SJCRH30 (cell line): ENCODE measurements around the gene CT45A1. TPM values are rescaled to one million over a fixed set of nuclear protein-coding genes. Genes with fewer than 3 reads are reported as not detected.
A peak's percentile ranks its signal among the peaks of the same experiment; 100 is the strongest.
"Not testable (repeated sequence)": the region's sequence is repeated elsewhere in the genome, so short reads cannot be mapped to it uniquely, and the experiment has no call there.

Source experiments
- DNase-seq, 2 experiments: peaks; one replicate each; pipeline ENCODE4 v3.0.0-alpha.2; 2015 to 2020
- H3K27ac ChIP-seq: fragments of 250-450 bp; sonication (Bioruptor Pico); 2 replicates; pipeline ENCODE4 v1.5.1; 2020; ENCODE audit warnings: mild to moderate bottlenecking, moderate library complexity
- H3K27me3 ChIP-seq: fragments of 250-450 bp; sonication (Bioruptor Pico); 2 replicates; pipeline ENCODE4 v1.5.1; 2020; ENCODE audit warnings: mild to moderate bottlenecking, moderate library complexity
- H3K36me3 ChIP-seq: fragments of 250-450 bp; sonication (Bioruptor Pico); 2 replicates; pipeline ENCODE4 v1.5.1; 2020; ENCODE audit warnings: mild to moderate bottlenecking, moderate library complexity
- H3K4me1 ChIP-seq: fragments of 250-450 bp; sonication (Bioruptor Pico); 2 replicates; pipeline ENCODE4 v1.5.1; 2020; ENCODE audit warnings: mild to moderate bottlenecking, moderate library complexity
- H3K4me3 ChIP-seq: fragments of 250-450 bp; sonication (Bioruptor Pico); 2 replicates; pipeline ENCODE4 v1.5.1; 2020; ENCODE audit warnings: mild to moderate bottlenecking, moderate library complexity
- H3K9me3 ChIP-seq: fragments of 250-450 bp; sonication (Bioruptor Pico); replicated peaks from 2 replicates; pipeline ENCODE4 v1.5.1; 2020; ENCODE audit warnings: mild to moderate bottlenecking, moderate library complexity
- total RNA-seq: library from RNA; depleted of rRNA; stranded (reverse); fragments of >200 nt; shearing (Covaris generic); gene quantifications from 2 replicates; pipeline ENCODE4 v1.2.3, GENCODE V29; 2014; rRNA removed

Gene CT45A1
- total RNA-seq = not detected in 2 replicates

- not testable (repeated sequence) for H3K4me3 ChIP-seq, H3K27me3 ChIP-seq, H3K36me3 ChIP-seq, H3K27ac ChIP-seq, H3K9me3 ChIP-seq, H3K4me1 ChIP-seq
- DNase-seq = peak; percentile 9 to 37
Observed at GRCh38 chrX:135713183-135713689, at the start of gene CT45A1. TSS of gene CT45A1 (plus strand) at chrX:135713639. CDS start at chrX:135718941, 5,302 bp downstream.

GRCh38 chrX:135672979-135673378 is 40.5 kb upstream of the CT45A1 start:
- H3K4me1 ChIP-seq = peaks cover 13% of the 10 kb centered on the region
- not testable (repeated sequence) for H3K27me3 ChIP-seq, H3K4me3 ChIP-seq, H3K9me3 ChIP-seq, H3K27ac ChIP-seq, H3K36me3 ChIP-seq, DNase-seq

GRCh38 chrX:135688137-135688536 is 25.3 kb upstream of the CT45A1 start:
- Histone ChIP-seq H3K27ac (no peak overlapping the region), H3K9me3 (no peaks in the 10 kb centered on the region), H3K4me1 (no peaks in the 10 kb centered on the region), H3K4me3 (no peak overlapping the region), H3K36me3 (no peaks in the 10 kb centered on the region), H3K27me3 (no peaks in the 10 kb centered on the region)
- DNase-seq = no peak

- Histone ChIP-seq H3K4me3 (no peak overlapping the region), H3K4me1 (no peaks in the 10 kb centered on the region), H3K27ac (no peak overlapping the region), H3K36me3 (no peaks in the 10 kb centered on the region), H3K9me3 (no peaks in the 10 kb centered on the region), H3K27me3 (no peaks in the 10 kb centered on the region)
- no peak for DNase-seq
Observed at GRCh38 chrX:135695471-135695870, 18.0 kb upstream of the CT45A1 start.

GRCh38 chrX:135697601-135698000 is 15.8 kb upstream of the CT45A1 start:
- Histone ChIP-seq H3K27ac (no peak overlapping the region), H3K27me3 (no peaks in the 10 kb centered on the region), H3K4me1 (no peaks in the 10 kb centered on the region), H3K4me3 (no peak overlapping the region), H3K9me3 (no peaks in the 10 kb centered on the region), H3K36me3 (no peaks in the 10 kb centered on the region)
- DNase-seq = peak in 1 of 2 experiments; percentile 22

GRCh38 chrX:135698924-135699323 is 14.5 kb upstream of the CT45A1 start:
- Histone ChIP-seq H3K36me3 (no peaks in the 10 kb centered on the region), H3K27ac (no peak overlapping the region), H3K4me3 (no peak overlapping the region), H3K4me1 (no peaks in the 10 kb centered on the region), H3K9me3 (no peaks in the 10 kb centered on the region), H3K27me3 (no peaks in the 10 kb centered on the region)
- DNase-seq = no peak

- Histone ChIP-seq H3K27ac (no peak overlapping the region), H3K9me3 (no peaks in the 10 kb centered on the region), H3K27me3 (no peaks in the 10 kb centered on the region), H3K4me1 (no peaks in the 10 kb centered on the region), H3K4me3 (no peak overlapping the region), H3K36me3 (no peaks in the 10 kb centered on the region)
- peak; percentile 65 to 76 for DNase-seq
Observed at GRCh38 chrX:135707880-135708279, 5.6 kb upstream of the CT45A1 start.

- Histone ChIP-seq H3K27me3 (no peaks in the 10 kb centered on the region), H3K4me1 (no peaks in the 10 kb centered on the region), H3K27ac (no peak overlapping the region), H3K4me3 (no peak overlapping the region), H3K9me3 (no peaks in the 10 kb centered on the region), H3K36me3 (no peaks in the 10 kb centered on the region)
- DNase-seq = no peak
Observed at GRCh38 chrX:135713795-135714194, 356 bp downstream of the CT45A1 start.

GRCh38 chrX:135734666-135735065 is 21.2 kb downstream of the CT45A1 start:
- not testable (repeated sequence) for H3K27ac ChIP-seq, H3K4me3 ChIP-seq, H3K9me3 ChIP-seq, H3K36me3 ChIP-seq, DNase-seq, H3K4me1 ChIP-seq, H3K27me3 ChIP-seq

GRCh38 chrX:135737366-135738071 is 24.1 kb downstream of the CT45A1 start:
- Histone ChIP-seq H3K36me3 (no peaks in the 10 kb centered on the region), H3K4me1 (no peaks in the 10 kb centered on the region), H3K9me3 (no peaks in the 10 kb centered on the region), H3K27ac (no peak overlapping the region), H3K27me3 (no peaks in the 10 kb centered on the region), H3K4me3 (no peak overlapping the region)
- peak in 1 of 2 experiments; percentile 17 for DNase-seq

- no peaks in the 10 kb centered on the region for H3K9me3 ChIP-seq
- no peaks in the 10 kb centered on the region for H3K27me3 ChIP-seq
- peak; percentile 28 to 69 for DNase-seq
- no peak overlapping the region for H3K4me3 ChIP-seq
- H3K4me1 ChIP-seq = no peaks in the 10 kb centered on the region
- H3K36me3 ChIP-seq = no peaks in the 10 kb centered on the region
- no peak overlapping the region for H3K27ac ChIP-seq
Observed at GRCh38 chrX:135740681-135741149, 27.3 kb downstream of the CT45A1 start.

- Histone ChIP-seq H3K27me3 (no peaks in the 10 kb centered on the region), H3K4me3 (no peak overlapping the region), H3K4me1 (no peaks in the 10 kb centered on the region), H3K36me3 (no peaks in the 10 kb centered on the region), H3K9me3 (no peaks in the 10 kb centered on the region), H3K27ac (no peak overlapping the region)
- DNase-seq = no peak
Observed at GRCh38 chrX:135741192-135741715, 27.8 kb downstream of the CT45A1 start.

- H3K27me3 ChIP-seq, H3K27ac ChIP-seq, H3K9me3 ChIP-seq, H3K36me3 ChIP-seq, DNase-seq, H3K4me3 ChIP-seq, H3K4me1 ChIP-seq: not testable (repeated sequence)
Observed at GRCh38 chrX:135744739-135745138, 31.3 kb downstream of the CT45A1 start.

GRCh38 chrX:135768091-135768490 is 54.7 kb downstream of the CT45A1 start, which contains the start of gene CT45A3:
TSS of gene CT45A3 (minus strand) at chrX:135768191. CDS start at chrX:135764444, 3,747 bp downstream.
- not testable (repeated sequence) for H3K27ac ChIP-seq, H3K36me3 ChIP-seq, DNase-seq, H3K9me3 ChIP-seq, H3K4me1 ChIP-seq, H3K4me3 ChIP-seq, H3K27me3 ChIP-seq
